ENCODE data around the gene AFAP1. TPM values are rescaled to one million over a fixed set of nuclear protein-coding genes. Genes with fewer than 3 reads are reported as not detected.

AFAP1 gene
- polyA plus RNA-seq, 1 donor (not counting 4 experiments of a cell fraction or from before 2014, with no cell fraction given) = 7.6 TPM

- Histone ChIP-seq H3K4me3 (ENCODE audit: control insufficient read depth in 2 of 3, extremely low read depth in 1 of 3, insufficient read depth in 2 of 3, low read depth in 1 of 3, low read length in 3 of 3) (no peak overlapping the region), H3K9ac (ENCODE audit: control insufficient read depth, extremely low read depth, insufficient read depth, low read length) (no peak overlapping the region), H2AFZ (ENCODE audit: control insufficient read depth, low read length) (no peak overlapping the region), H3K79me2 (ENCODE audit: control insufficient read depth, insufficient read depth, low read length) (no peaks in the 10 kb centered on the region), H3K27me3 (ENCODE audit: control insufficient read depth, extremely low read depth, insufficient read depth, low read length) (peaks cover 10% of the 10 kb centered on the region), H3K9me1 (ENCODE audit: control insufficient read depth, extremely low read depth, insufficient read depth, low read length) (no peaks in the 10 kb centered on the region), H3K4me2 (ENCODE audit: control insufficient read depth, extremely low read depth, insufficient read depth, low read depth, low read length) (no peak overlapping the region), H4K20me1 (ENCODE audit: control insufficient read depth, extremely low read depth, insufficient read depth, low read length) (no peaks in the 10 kb centered on the region), H3K9me3 (ENCODE audit: control insufficient read depth, low read depth, low read length) (no peaks in the 10 kb centered on the region), H3K4me1 (ENCODE audit: control insufficient read depth, extremely low read depth, insufficient read depth, low read length) (peaks cover 19% of the 10 kb centered on the region), H3K36me3 (ENCODE audit: control insufficient read depth in 2 of 2, extremely low read depth in 1 of 2, insufficient read depth in 2 of 2, low read length in 2 of 2) (no peaks in the 10 kb centered on the region), H3K27ac (ENCODE audit: control insufficient read depth, insufficient read depth, low read length) (no peak overlapping the region)
- no peak for TF ChIP-seq CTCF (optimal IDR thresholded peaks at IDR 0.05 in 1 of 3, IDR thresholded peaks at IDR 0.05 in 1 of 3, conservative IDR thresholded peaks at IDR 0.05 in 1 of 3; ENCODE audit: extremely low read depth in 1 of 3, insufficient read depth in 2 of 3, low read length in 3 of 3)
- no peak for TF ChIP-seq EZH2 (IDR thresholded peaks at IDR 0.05; ENCODE audit: low read length)
- dilution Hi-C loops (cut with MboI; ENCODE audit: extremely low pct_ligation_motif_present, low sequenced_read_pairs) = no loop called here
- no peak for DNase-seq (ENCODE audit: low read depth, low spot score)
- FAIRE-seq = no peak
Observed at GRCh38 chr4:7983296-7983695, 43.6 kb upstream of the AFAP1 start.

- H3K36me3 ChIP-seq (ENCODE audit: control insufficient read depth in 2 of 2, extremely low read depth in 1 of 2, insufficient read depth in 2 of 2, low read length in 2 of 2) = no peaks in the 10 kb centered on the region
- FAIRE-seq (no peak), DNase-seq (ENCODE audit: low read depth, low spot score) (no peak)
- H3K9me3 ChIP-seq (ENCODE audit: control insufficient read depth, low read depth, low read length) = no peaks in the 10 kb centered on the region
- no peaks in the 10 kb centered on the region for H3K79me2 ChIP-seq (ENCODE audit: control insufficient read depth, insufficient read depth, low read length)
- no peak overlapping the region for H3K4me2 ChIP-seq (ENCODE audit: control insufficient read depth, extremely low read depth, insufficient read depth, low read depth, low read length)
- dilution Hi-C loops (cut with MboI; ENCODE audit: extremely low pct_ligation_motif_present, low sequenced_read_pairs) = no loop called here
- peaks cover 30% of the 10 kb centered on the region for H3K4me1 ChIP-seq (ENCODE audit: control insufficient read depth, extremely low read depth, insufficient read depth, low read length)
- H3K9ac ChIP-seq (ENCODE audit: control insufficient read depth, extremely low read depth, insufficient read depth, low read length) = no peak overlapping the region
- no peak overlapping the region for H2AFZ ChIP-seq (ENCODE audit: control insufficient read depth, low read length)
- H3K9me1 ChIP-seq (ENCODE audit: control insufficient read depth, extremely low read depth, insufficient read depth, low read length) = no peaks in the 10 kb centered on the region
- H3K27me3 ChIP-seq (ENCODE audit: control insufficient read depth, extremely low read depth, insufficient read depth, low read length) = peaks cover 10% of the 10 kb centered on the region
- no peak overlapping the region for H3K27ac ChIP-seq (ENCODE audit: control insufficient read depth, insufficient read depth, low read length)
- no peaks in the 10 kb centered on the region for H4K20me1 ChIP-seq (ENCODE audit: control insufficient read depth, extremely low read depth, insufficient read depth, low read length)
- TF ChIP-seq EZH2 (IDR thresholded peaks at IDR 0.05; ENCODE audit: low read length) (no peak), CTCF (optimal IDR thresholded peaks at IDR 0.05 in 1 of 3, IDR thresholded peaks at IDR 0.05 in 1 of 3, conservative IDR thresholded peaks at IDR 0.05 in 1 of 3; ENCODE audit: extremely low read depth in 1 of 3, insufficient read depth in 2 of 3, low read length in 3 of 3) (no peak)
- H3K4me3 ChIP-seq (ENCODE audit: control insufficient read depth in 2 of 3, extremely low read depth in 1 of 3, insufficient read depth in 2 of 3, low read depth in 1 of 3, low read length in 3 of 3) = no peak overlapping the region
Observed at GRCh38 chr4:7981738-7982394, 42.2 kb upstream of the AFAP1 start.
